HepG2 (cell line): ENCODE measurements around the gene FPGS. TPM values are rescaled to one million over a fixed set of nuclear protein-coding genes. Genes with fewer than 3 reads are reported as not detected.

Source experiments
- CSRNP1 ChIP-seq: sonication (generic); formaldehyde crosslinking; IDR thresholded peaks from 2 replicates; pipeline ENCODE4 v1.8.1; 2023; ENCODE audit warnings: mild to moderate bottlenecking, missing genetic modification reagents
- E2F1 ChIP-seq: sonication (generic); formaldehyde crosslinking; IDR thresholded peaks from 2 replicates; pipeline ENCODE4 v1.5.0; 2020; ENCODE audit warnings: missing genetic modification reagents
- EED ChIP-seq: sonication (generic); formaldehyde crosslinking; IDR thresholded peaks from 2 replicates; pipeline ENCODE4 v1.5.0; 2020; ENCODE audit warnings: mild to moderate bottlenecking, missing genetic modification reagents
- ELF1 ChIP-seq: sonication (generic); formaldehyde crosslinking; IDR thresholded peaks from 2 replicates; pipeline ENCODE4 v1.4.0; 2020; ENCODE audit warnings: missing genetic modification reagents
- FLYWCH1 ChIP-seq: sonication (generic); formaldehyde crosslinking; IDR thresholded peaks from 2 replicates; pipeline ENCODE4 v1.8.1; 2023; ENCODE audit warnings: mild to moderate bottlenecking, missing genetic modification reagents
- FOXC1 ChIP-seq: sonication (generic); formaldehyde crosslinking; IDR thresholded peaks from 2 replicates; pipeline ENCODE4 v1.8.0; 2022; ENCODE audit warnings: mild to moderate bottlenecking, missing genetic modification reagents, borderline replicate concordance
- GMEB2 ChIP-seq: IDR thresholded peaks from 2 replicates; pipeline ENCODE4 v1.6.1; 2016; ENCODE audit warnings: missing biosample characterization, missing genetic modification reagents, low read depth
- IKZF4 ChIP-seq: sonication (generic); formaldehyde crosslinking; IDR thresholded peaks from 2 replicates; pipeline ENCODE4 v1.5.1; 2020; ENCODE audit warnings: borderline replicate concordance, mild to moderate bottlenecking, low read depth, missing genetic modification reagents; ENCODE audit errors: not compliant biosample characterization
- MAF1 ChIP-seq: sonication (generic); formaldehyde crosslinking; IDR thresholded peaks from 2 replicates; pipeline ENCODE4 v1.5.0; 2020; ENCODE audit warnings: missing genetic modification reagents, borderline replicate concordance
- PCBP2 ChIP-seq: fragments of 200-400 bp; formaldehyde crosslinking; optimal IDR thresholded peaks from 2 replicates; pipeline ENCODE3; 2018; ENCODE audit warnings: low read length, low read depth; ENCODE audit not compliant: poor library complexity, severe bottlenecking
- RORA ChIP-seq: sonication (generic); formaldehyde crosslinking; IDR thresholded peaks from 2 replicates; pipeline ENCODE4 v1.5.0; 2020; ENCODE audit warnings: mild to moderate bottlenecking, missing genetic modification reagents, moderate library complexity
- SMYD3 ChIP-seq: sonication (generic); formaldehyde crosslinking; IDR thresholded peaks from 2 replicates; pipeline ENCODE4 v1.8.1; 2023; ENCODE audit warnings: mild to moderate bottlenecking, missing genetic modification reagents
- XRCC5 ChIP-seq: fragments of 200-400 bp; formaldehyde crosslinking; optimal IDR thresholded peaks from 2 replicates; pipeline ENCODE3; 2017; ENCODE audit warnings: mild to moderate bottlenecking, low read length
- ZMYM4 ChIP-seq: sonication (generic); formaldehyde crosslinking; IDR thresholded peaks from 2 replicates; pipeline ENCODE4 v1.8.1; 2023; ENCODE audit warnings: mild to moderate bottlenecking, missing genetic modification reagents
- ZNF253 ChIP-seq: sonication (generic); formaldehyde crosslinking; IDR thresholded peaks from 2 replicates; pipeline ENCODE4 v1.8.0; 2022; ENCODE audit warnings: mild to moderate bottlenecking, missing genetic modification reagents, borderline replicate concordance
- ZNF296 ChIP-seq: sonication (generic); formaldehyde crosslinking; conservative IDR thresholded peaks from 2 replicates; pipeline ENCODE4 v1.5.0; 2020; ENCODE audit warnings: mild to moderate bottlenecking, missing genetic modification reagents
- ZNF512B ChIP-seq: sonication (generic); formaldehyde crosslinking; IDR thresholded peaks from 2 replicates; pipeline ENCODE4 v1.5.1; 2020; ENCODE audit warnings: missing genetic modification reagents, mild to moderate bottlenecking, borderline replicate concordance
- ZNF766 ChIP-seq: sonication (generic); formaldehyde crosslinking; IDR thresholded peaks from 2 replicates; pipeline ENCODE4 v1.5.0; 2020; ENCODE audit warnings: missing genetic modification reagents, borderline replicate concordance
- polyA plus RNA-seq, 8 experiments: library from polyadenylated mRNA; depleted of rRNA in 3 of 8; stranded (reverse) in 7 of 8; unstranded in 1 of 8; fragments of >200 nt; fragmentation: Illumina TruSeq in 4 of 8; extraction: Trizol in 4 of 8; gene quantifications; 2 replicates each; pipeline versions ENCODE4 v1.2.1 to v1.2.3, GENCODE V29; 2011 to 2016; ENCODE audit warnings: low read depth in 4 of 8, missing spikeins in 1 of 8, mixed read lengths in 1 of 8; ENCODE audit not compliant: insufficient read depth in 1 of 8
- total RNA-seq, 5 experiments: library from RNA; depleted of rRNA; stranded (reverse); fragments of >200 nt; fragmentation: Illumina TruSeq; extraction: Trizol; gene quantifications; 2 replicates each; pipeline ENCODE4 v1.2.3, GENCODE V29; 2016; ENCODE audit warnings: low read depth in 1 of 5

Gene FPGS
- total and polyA plus RNA-seq, 2 of the 13 experiments (the other 11 are each of a cell fraction or from before 2014, with no cell fraction given) = 35.6 to 36.8 TPM

- TF ChIP-seq SMYD3 (CRISPR knock-in tag) (no peak), ZNF512B (CRISPR knock-in tag) (no peak), XRCC5 (no peak), E2F1 (CRISPR knock-in tag) (no peak; the same call in 1 of the 2 replicates), IKZF4 (no peak), FOXC1 (peak; percentile 33; the same call in 1 of the 2 replicates), ZNF253 (CRISPR knock-in tag) (peak; percentile 84; the same call in 1 of the 2 replicates), ZNF766 (no peak), ELF1 (CRISPR knock-in tag) (peak; percentile 79), FLYWCH1 (CRISPR knock-in tag) (0 out of 2 replicates have a peak, but pooled peaks have one; percentile 68), CSRNP1 (CRISPR knock-in tag) (peak; percentile 57; the same call in 1 of the 2 replicates), ZNF296 (CRISPR knock-in tag) (no peak), EED (CRISPR knock-in tag) (no peak), ZMYM4 (CRISPR knock-in tag) (no peak; the same call in 1 of the 2 replicates), GMEB2 (CRISPR knock-in tag) (no peak), MAF1 (CRISPR knock-in tag) (no peak), RORA (no peak), PCBP2 (no peak)
Measured at GRCh38 chr9:127802576-127803443, at the start of gene FPGS (continued).
